HepG2 (cell line): Measurements from ENCODE around the gene GTF2F2. TPM values are rescaled to one million over a fixed set of nuclear protein-coding genes. Genes with fewer than 3 reads are reported as not detected.

ENCODE experiments used
- ATAC-seq: fragments of 200-7000 bp; cut with Tn5 transposase; 3 replicates; pipeline ENCODE4 v1.9.1; 2020; ENCODE audit warnings: mild to moderate bottlenecking, moderate library complexity
- BruUV-seq: library from RNA; stranded (reverse); fragments of 400-500 nt; replicated peaks from 2 replicates; lab custom pipeline; 2021; lab: Mats Ljungman, UMichigan
- CTCF ChIA-PET: fragments of 300-600 bp; formaldehyde crosslinking; extraction: SDS; loops from one replicate; lab custom pipeline; 2021; ENCODE audit warnings: low total read pairs, inconsistent platforms, low intra/inter-chr PET ratio; lab: Yijun Ruan, JAX
- POLR2A ChIA-PET: fragments of 350-600 bp; sonication (Branson Sonifier 250); formaldehyde crosslinking; loops from one replicate; lab custom pipeline; 2020; ENCODE audit warnings: antibody characterized with exemption, inconsistent platforms; lab: Yijun Ruan, JAX
- DNase-seq: peaks from one replicate; pipeline ENCODE4 v3.0.0-alpha.2; 2015; ENCODE audit warnings: low spot score
- FAIRE-seq: peaks from 3 replicates; lab custom pipeline; 2011; peaks lifted over from hg19 to GRCh38; lab: Jason Lieb, UNC
- H2AFZ ChIP-seq: one replicate; pipeline ENCODE4 v1.6.1; 2011; ENCODE audit warnings: low read length, inconsistent platforms
- H3K27ac ChIP-seq: fragments of 300-600 bp; 3 replicates; pipeline ENCODE4 v1.8.0; 2011; ENCODE audit warnings: mixed run types, mild to moderate bottlenecking, mixed read lengths, low read length, inconsistent platforms; ENCODE audit not compliant: insufficient read depth; ENCODE audit errors: extremely low read length
- H3K27me3 ChIP-seq, 2 experiments: fragments of 200-600 bp in 1 of 2; 2 replicates in 1 of 2; 3 replicates in 1 of 2; pipeline versions ENCODE4 v1.6.0 to v1.8.0; 2011; ENCODE audit warnings: low read length in 2 of 2, mild to moderate bottlenecking in 2 of 2, moderate library complexity in 2 of 2, inconsistent platforms in 1 of 2; ENCODE audit not compliant: insufficient read depth in 2 of 2, control insufficient read depth in 1 of 2
- H3K36me3 ChIP-seq, 2 experiments: fragments of 200-600 bp in 1 of 2; replicated peaks in 1 of 2; 2 replicates in 1 of 2; 3 replicates in 1 of 2; pipeline versions ENCODE4 v1.5.1 to v1.8.0; 2011; ENCODE audit warnings: low read length in 2 of 2, inconsistent platforms in 1 of 2; ENCODE audit not compliant: insufficient read depth in 2 of 2, control insufficient read depth in 1 of 2
- H3K4me1 ChIP-seq: 2 replicates; pipeline ENCODE4 v1.5.1; 2012; ENCODE audit warnings: low read length, inconsistent platforms; ENCODE audit not compliant: insufficient read depth
- H3K4me2 ChIP-seq: 2 replicates; pipeline ENCODE4 v1.6.0; 2011; ENCODE audit warnings: low read depth, low read length, inconsistent platforms
- H3K4me3 ChIP-seq, 3 experiments: fragments of 200-600 bp in 1 of 3; sonication (generic), shearing (Covaris generic) in 1 of 3; replicated peaks in 1 of 3; 2 replicates each; pipeline ENCODE4 v1.5.1; 2011 to 2016; ENCODE audit warnings: low read length in 3 of 3, inconsistent platforms in 2 of 3, low read depth in 2 of 3, mild to moderate bottlenecking in 2 of 3, control low read depth in 1 of 3, mixed read lengths in 1 of 3; ENCODE audit not compliant: insufficient read depth in 1 of 3
- H3K79me2 ChIP-seq: one replicate; pipeline ENCODE4 v1.6.1; 2011; ENCODE audit warnings: low read length, inconsistent platforms; ENCODE audit not compliant: insufficient read depth
- H3K9ac ChIP-seq: 2 replicates; pipeline ENCODE4 v1.6.0; 2011; ENCODE audit warnings: mild to moderate bottlenecking, low read depth, low read length, inconsistent platforms; ENCODE audit not compliant: insufficient read depth
- H3K9me3 ChIP-seq: 2 replicates; pipeline ENCODE4 v1.5.1; 2012; ENCODE audit warnings: mild to moderate bottlenecking, low read length
- H4K20me1 ChIP-seq: 2 replicates; pipeline ENCODE4 v1.6.0; 2011; ENCODE audit warnings: inconsistent platforms, mild to moderate bottlenecking, low read length, moderate library complexity; ENCODE audit not compliant: insufficient read depth
- CAMTA2 ChIP-seq: sonication (generic); formaldehyde crosslinking; IDR thresholded peaks from 2 replicates; pipeline ENCODE4 v1.4.0; 2020; ENCODE audit warnings: mild to moderate bottlenecking, missing genetic modification reagents, borderline replicate concordance
- CREB1 ChIP-seq, 2 experiments: fragments of 450-650 bp in 1 of 2; IDR thresholded peaks; 2 replicates each; pipeline ENCODE4 v1.6.1; 2016 to 2017; ENCODE audit warnings: control low read depth in 1 of 2, mild to moderate bottlenecking in 1 of 2, missing compliant biosample characterization in 1 of 2, missing genetic modification characterization in 1 of 2
- KLF9 ChIP-seq: IDR thresholded peaks from 2 replicates; pipeline ENCODE4 v1.6.1; 2016; ENCODE audit warnings: low read depth
- NFIB ChIP-seq: sonication (generic); formaldehyde crosslinking; IDR thresholded peaks from 2 replicates; pipeline ENCODE4 v1.9.0; 2021; ENCODE audit warnings: missing genetic modification reagents, mild to moderate bottlenecking, borderline replicate concordance
- ZNF605 ChIP-seq: sonication (generic); formaldehyde crosslinking; IDR thresholded peaks from 2 replicates; pipeline ENCODE4 v1.8.0; 2022; ENCODE audit warnings: mild to moderate bottlenecking, missing genetic modification reagents
- WGBS: methylation state at CpG from one replicate; pipeline ENCODE4 v1.1.6; 2017; ENCODE audit warnings: low lambda C conversion rate; 5-methylcytosine and 5-hydroxymethylcytosine counted together
- in situ Hi-C: cut with HindIII; loops from 2 replicates; pipeline ENCODE4 v1.10.0; 2017; ENCODE audit warnings: low pct_unique_long_range_greater_than_20kb; ENCODE audit not compliant: extremely low pct_ligation_motif_present
- intact Hi-C: fragments of 100-400 bp; cut with micrococcal nuclease; formaldehyde crosslinking; loops from one replicate; pipeline ENCODE4 v1.10.0; 2022; ENCODE audit not compliant: unreplicated experiment
- polyA plus RNA-seq, 8 experiments: library from polyadenylated mRNA; depleted of rRNA in 3 of 8; stranded (reverse) in 7 of 8; unstranded in 1 of 8; fragments of >200 nt; fragmentation: Illumina TruSeq in 4 of 8; extraction: Trizol in 4 of 8; gene quantifications; 2 replicates each; pipeline versions ENCODE4 v1.2.1 to v1.2.3, GENCODE V29; 2011 to 2016; ENCODE audit warnings: low read depth in 4 of 8, missing spikeins in 1 of 8, mixed read lengths in 1 of 8; ENCODE audit not compliant: insufficient read depth in 1 of 8
- total RNA-seq, 5 experiments: library from RNA; depleted of rRNA; stranded (reverse); fragments of >200 nt; fragmentation: Illumina TruSeq; extraction: Trizol; gene quantifications; 2 replicates each; pipeline ENCODE4 v1.2.3, GENCODE V29; 2016; ENCODE audit warnings: low read depth in 1 of 5
- TF ChIP-seq, protein P1 (sequence below): sonication (generic); formaldehyde crosslinking; IDR thresholded peaks from 2 replicates; pipeline ENCODE4 v1.5.0; 2020; ENCODE audit warnings: mild to moderate bottlenecking, missing genetic modification reagents, borderline replicate concordance
- TF ChIP-seq, protein P2 (sequence below): sonication (generic); formaldehyde crosslinking; IDR thresholded peaks from 2 replicates; pipeline ENCODE4 v1.8.0; 2022; ENCODE audit warnings: mild to moderate bottlenecking, missing genetic modification reagents, borderline replicate concordance

The GTF2F2 gene
- total and polyA plus RNA-seq, 2 of the 13 experiments (the other 11 are each of a cell fraction or from before 2014, with no cell fraction given) = 10.6 to 32.8 TPM

- Histone ChIP-seq H3K27ac (peak overlapping the region; percentile 78), H3K9ac (peak overlapping the region; percentile 86), H3K4me2 (peak overlapping the region; percentile 99), H3K36me3 (no peaks in the 10 kb centered on the region), H3K4me3 (peak overlapping the region; percentile 66 to 78 (median 77)), H2AFZ (peak overlapping the region; percentile 31), H3K27me3 (no peaks in the 10 kb centered on the region; a peak in 1 of 5 replicates), H3K9me3 (no peaks in the 10 kb centered on the region), H4K20me1 (peaks cover 3% of the 10 kb centered on the region; the same call in 1 of the 2 replicates), H3K79me2 (peaks cover 47% of the 10 kb centered on the region), H3K4me1 (peaks cover 23% of the 10 kb centered on the region)
- WGBS = 7% methylated on average over 13 of the region's 13 CpGs
- peak; percentile 35 for ATAC-seq
- POLR2A ChIA-PET = no interaction called here
- no peak for FAIRE-seq
- BruUV-seq = no TSS peak
- in situ Hi-C loops (no loop called here), intact Hi-C loops (loop anchor here (1.0 to 2.0 kb wide), 3 partner anchors 58 to 160 kb away; no protein-coding TSS in a partner anchor)
- peak; percentile 16 for DNase-seq
- CTCF ChIA-PET = interaction anchor here (1.8 kb wide), 1 partner anchor 74 kb away, joined by 7 read pairs; no protein-coding TSS in a partner anchor
- TF ChIP-seq CAMTA2 (CRISPR knock-in tag) = no peak
- no peak for TF ChIP-seq CREB1 (IDR thresholded peaks at IDR 0.05)
- TF ChIP-seq CREB1 (CRISPR knock-in tag; IDR thresholded peaks at IDR 0.05) = 0 out of 2 replicates have a peak, but pooled peaks have one; percentile 21
- no peak for TF ChIP-seq ZNF605 (CRISPR knock-in tag)
- TF ChIP-seq NFIB (CRISPR knock-in tag) = no peak
- no peak for TF ChIP-seq KLF9
- TF ChIP-seq, protein P1, sequence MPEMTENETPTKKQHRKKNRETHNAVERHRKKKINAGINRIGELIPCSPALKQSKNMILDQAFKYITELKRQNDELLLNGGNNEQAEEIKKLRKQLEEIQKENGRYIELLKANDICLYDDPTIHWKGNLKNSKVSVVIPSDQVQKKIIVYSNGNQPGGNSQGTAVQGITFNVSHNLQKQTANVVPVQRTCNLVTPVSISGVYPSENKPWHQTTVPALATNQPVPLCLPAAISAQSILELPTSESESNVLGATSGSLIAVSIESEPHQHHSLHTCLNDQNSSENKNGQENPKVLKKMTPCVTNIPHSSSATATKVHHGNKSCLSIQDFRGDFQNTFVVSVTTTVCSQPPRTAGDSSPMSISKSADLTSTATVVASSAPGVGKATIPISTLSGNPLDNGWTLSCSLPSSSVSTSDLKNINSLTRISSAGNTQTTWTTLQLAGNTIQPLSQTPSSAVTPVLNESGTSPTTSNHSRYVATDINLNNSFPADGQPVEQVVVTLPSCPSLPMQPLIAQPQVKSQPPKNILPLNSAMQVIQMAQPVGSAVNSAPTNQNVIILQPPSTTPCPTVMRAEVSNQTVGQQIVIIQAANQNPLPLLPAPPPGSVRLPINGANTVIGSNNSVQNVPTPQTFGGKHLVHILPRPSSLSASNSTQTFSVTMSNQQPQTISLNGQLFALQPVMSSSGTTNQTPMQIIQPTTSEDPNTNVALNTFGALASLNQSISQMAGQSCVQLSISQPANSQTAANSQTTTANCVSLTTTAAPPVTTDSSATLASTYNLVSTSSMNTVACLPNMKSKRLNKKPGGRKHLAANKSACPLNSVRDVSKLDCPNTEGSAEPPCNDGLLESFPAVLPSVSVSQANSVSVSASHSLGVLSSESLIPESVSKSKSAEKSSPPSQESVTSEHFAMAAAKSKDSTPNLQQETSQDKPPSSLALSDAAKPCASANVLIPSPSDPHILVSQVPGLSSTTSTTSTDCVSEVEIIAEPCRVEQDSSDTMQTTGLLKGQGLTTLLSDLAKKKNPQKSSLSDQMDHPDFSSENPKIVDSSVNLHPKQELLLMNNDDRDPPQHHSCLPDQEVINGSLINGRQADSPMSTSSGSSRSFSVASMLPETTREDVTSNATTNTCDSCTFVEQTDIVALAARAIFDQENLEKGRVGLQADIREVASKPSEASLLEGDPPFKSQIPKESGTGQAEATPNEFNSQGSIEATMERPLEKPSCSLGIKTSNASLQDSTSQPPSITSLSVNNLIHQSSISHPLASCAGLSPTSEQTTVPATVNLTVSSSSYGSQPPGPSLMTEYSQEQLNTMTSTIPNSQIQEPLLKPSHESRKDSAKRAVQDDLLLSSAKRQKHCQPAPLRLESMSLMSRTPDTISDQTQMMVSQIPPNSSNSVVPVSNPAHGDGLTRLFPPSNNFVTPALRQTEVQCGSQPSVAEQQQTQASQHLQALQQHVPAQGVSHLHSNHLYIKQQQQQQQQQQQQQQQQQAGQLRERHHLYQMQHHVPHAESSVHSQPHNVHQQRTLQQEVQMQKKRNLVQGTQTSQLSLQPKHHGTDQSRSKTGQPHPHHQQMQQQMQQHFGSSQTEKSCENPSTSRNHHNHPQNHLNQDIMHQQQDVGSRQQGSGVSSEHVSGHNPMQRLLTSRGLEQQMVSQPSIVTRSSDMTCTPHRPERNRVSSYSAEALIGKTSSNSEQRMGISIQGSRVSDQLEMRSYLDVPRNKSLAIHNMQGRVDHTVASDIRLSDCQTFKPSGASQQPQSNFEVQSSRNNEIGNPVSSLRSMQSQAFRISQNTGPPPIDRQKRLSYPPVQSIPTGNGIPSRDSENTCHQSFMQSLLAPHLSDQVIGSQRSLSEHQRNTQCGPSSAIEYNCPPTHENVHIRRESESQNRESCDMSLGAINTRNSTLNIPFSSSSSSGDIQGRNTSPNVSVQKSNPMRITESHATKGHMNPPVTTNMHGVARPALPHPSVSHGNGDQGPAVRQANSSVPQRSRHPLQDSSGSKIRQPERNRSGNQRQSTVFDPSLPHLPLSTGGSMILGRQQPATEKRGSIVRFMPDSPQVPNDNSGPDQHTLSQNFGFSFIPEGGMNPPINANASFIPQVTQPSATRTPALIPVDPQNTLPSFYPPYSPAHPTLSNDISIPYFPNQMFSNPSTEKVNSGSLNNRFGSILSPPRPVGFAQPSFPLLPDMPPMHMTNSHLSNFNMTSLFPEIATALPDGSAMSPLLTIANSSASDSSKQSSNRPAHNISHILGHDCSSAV (CRISPR knock-in tag) = no peak
- TF ChIP-seq, protein P2, sequence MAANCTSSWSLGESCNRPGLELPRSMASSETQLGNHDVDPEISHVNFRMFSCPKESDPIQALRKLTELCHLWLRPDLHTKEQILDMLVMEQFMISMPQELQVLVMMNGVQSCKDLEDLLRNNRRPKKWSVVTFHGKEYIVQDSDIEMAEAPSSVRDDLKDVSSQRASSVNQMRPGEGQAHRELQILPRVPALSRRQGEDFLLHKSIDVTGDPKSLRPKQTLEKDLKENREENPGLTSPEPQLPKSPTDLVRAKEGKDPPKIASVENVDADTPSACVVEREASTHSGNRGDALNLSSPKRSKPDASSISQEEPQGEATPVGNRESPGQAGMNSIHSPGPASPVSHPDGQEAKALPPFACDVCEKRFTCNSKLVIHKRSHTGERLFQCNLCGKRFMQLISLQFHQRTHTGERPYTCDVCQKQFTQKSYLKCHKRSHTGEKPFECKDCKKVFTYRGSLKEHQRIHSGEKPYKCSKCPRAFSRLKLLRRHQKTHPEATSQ = 0 out of 2 replicates have a peak, but pooled peaks have one; percentile 15
Measured at GRCh38 chr13:45120967-45121831, 889 bp downstream of the GTF2F2 start.
